ENCODE results near the gene MRGPRG. TPM values are rescaled to one million over a fixed set of nuclear protein-coding genes. Genes with fewer than 3 reads are reported as not detected.

MRGPRG gene
- total RNA-seq, 1 experiment from 2014 or later = not detected

DNA sequence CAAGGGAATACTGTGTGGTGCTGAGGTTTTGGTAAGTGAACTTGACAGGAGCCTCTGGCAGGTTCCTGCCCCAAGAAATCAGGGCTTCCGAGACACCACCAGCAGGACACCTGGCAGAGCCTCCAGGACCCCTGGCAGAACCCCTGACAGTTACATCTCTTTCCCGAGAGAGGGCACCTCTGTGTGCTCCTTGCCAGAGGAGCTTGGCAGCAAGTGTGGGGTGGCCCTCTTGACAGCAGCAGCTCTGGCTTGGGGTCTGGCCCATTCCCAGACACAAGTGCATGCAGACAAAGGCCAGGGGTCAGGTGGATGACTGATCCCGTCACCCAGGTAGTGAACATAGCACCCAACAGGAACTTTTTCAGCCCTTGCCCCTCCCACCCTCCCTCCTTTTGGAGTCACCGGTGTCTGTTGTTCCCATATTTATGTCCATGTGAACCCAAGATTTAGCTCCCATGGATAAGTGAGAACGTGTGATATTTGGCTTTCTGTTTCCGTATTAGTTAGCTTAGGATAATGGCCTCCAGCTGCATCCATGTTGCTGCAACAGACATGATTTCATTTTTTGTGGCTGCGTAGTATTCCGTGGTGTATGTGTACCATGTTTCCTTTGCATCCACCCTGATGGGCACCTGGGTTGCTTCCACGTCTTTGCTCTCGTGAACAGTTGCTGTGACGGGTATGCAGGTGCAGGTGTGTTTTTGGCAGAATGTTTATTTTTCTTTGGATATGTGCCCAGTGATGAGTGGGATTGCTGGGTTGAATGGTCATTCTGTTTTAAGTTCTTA, 32.3 kb downstream of the MRGPRG start:
- Mint-ChIP-seq H3K27me3 (ENCODE audit: unreplicated experiment) (peaks cover 82% of the 10 kb centered on the region), H3K9me3 (ENCODE audit: low read depth, unreplicated experiment) (no peaks in the 10 kb centered on the region), H3K4me3 (ENCODE audit: low read depth, unreplicated experiment) (no peak overlapping the region), H3K36me3 (ENCODE audit: insufficient read depth, unreplicated experiment) (no peaks in the 10 kb centered on the region), H3K4me1 (ENCODE audit: low read depth, unreplicated experiment) (no peaks in the 10 kb centered on the region), H3K27ac (ENCODE audit: unreplicated experiment) (no peak overlapping the region)
- no TSS peak for BruUV-seq (replicated peaks)
- DNase-seq = no peak
- TF ChIP-seq CTCF (IDR thresholded peaks at IDR 0.05; ENCODE audit: unreplicated experiment) = no peak
- intact Hi-C loops (cut with micrococcal nuclease; ENCODE audit: unreplicated experiment) = no loop called here
- CTCF ChIA-PET = no interaction called here

GRCh38 chr11:3184732-3185347, 33.8 kb downstream of the MRGPRG start:
- BruUV-seq (replicated peaks) = no TSS peak
- CTCF ChIA-PET = interaction anchor here (0.7 kb wide), 1 partner anchor 246 kb away, joined by 3 read pairs; no protein-coding TSS in a partner anchor
- no peak overlapping the region for H3K4me3 Mint-ChIP-seq (ENCODE audit: low read depth, unreplicated experiment)
- H3K27ac Mint-ChIP-seq (ENCODE audit: unreplicated experiment) = no peak overlapping the region
- no peaks in the 10 kb centered on the region for H3K4me1 Mint-ChIP-seq (ENCODE audit: low read depth, unreplicated experiment)
- no peaks in the 10 kb centered on the region for H3K9me3 Mint-ChIP-seq (ENCODE audit: low read depth, unreplicated experiment)
- peaks cover 87% of the 10 kb centered on the region for H3K27me3 Mint-ChIP-seq (ENCODE audit: unreplicated experiment)
- intact Hi-C loops (cut with micrococcal nuclease; ENCODE audit: unreplicated experiment) = no loop called here
- H3K36me3 Mint-ChIP-seq (ENCODE audit: insufficient read depth, unreplicated experiment) = no peaks in the 10 kb centered on the region
- TF ChIP-seq CTCF (IDR thresholded peaks at IDR 0.05; ENCODE audit: unreplicated experiment) = no peak
- no peak for DNase-seq

- Mint-ChIP-seq H3K27ac (ENCODE audit: unreplicated experiment) (no peak overlapping the region), H3K4me3 (ENCODE audit: low read depth, unreplicated experiment) (no peak overlapping the region), H3K4me1 (ENCODE audit: low read depth, unreplicated experiment) (no peaks in the 10 kb centered on the region), H3K36me3 (ENCODE audit: insufficient read depth, unreplicated experiment) (no peaks in the 10 kb centered on the region), H3K27me3 (ENCODE audit: unreplicated experiment) (peaks cover 80% of the 10 kb centered on the region), H3K9me3 (ENCODE audit: low read depth, unreplicated experiment) (no peaks in the 10 kb centered on the region)
- DNase-seq = no peak
- BruUV-seq (replicated peaks) = no TSS peak
- intact Hi-C loops (cut with micrococcal nuclease; ENCODE audit: unreplicated experiment) = no loop called here
- CTCF ChIA-PET = no interaction called here
- no peak for TF ChIP-seq CTCF (IDR thresholded peaks at IDR 0.05; ENCODE audit: unreplicated experiment)
Observed at GRCh38 chr11:3183523-3183922, 35.1 kb downstream of the MRGPRG start.

GRCh38 chr11:3182462-3182852, 36.2 kb downstream of the MRGPRG start:
- Mint-ChIP-seq H3K36me3 (ENCODE audit: insufficient read depth, unreplicated experiment) (no peaks in the 10 kb centered on the region), H3K4me3 (ENCODE audit: low read depth, unreplicated experiment) (no peak overlapping the region), H3K27me3 (ENCODE audit: unreplicated experiment) (peaks cover 70% of the 10 kb centered on the region), H3K4me1 (ENCODE audit: low read depth, unreplicated experiment) (no peaks in the 10 kb centered on the region), H3K9me3 (ENCODE audit: low read depth, unreplicated experiment) (no peaks in the 10 kb centered on the region), H3K27ac (ENCODE audit: unreplicated experiment) (no peak overlapping the region)
- no peak for TF ChIP-seq CTCF (IDR thresholded peaks at IDR 0.05; ENCODE audit: unreplicated experiment)
- CTCF ChIA-PET = no interaction called here
- no peak for DNase-seq
- intact Hi-C loops (cut with micrococcal nuclease; ENCODE audit: unreplicated experiment) = no loop called here
- BruUV-seq (replicated peaks) = no TSS peak

Measured in Calu3 (cell line).